Stomach (tissue), 4 donors: ENCODE data around the gene CEP44.

Experiments
- POLR2A ChIP-seq, 4 donors: fragments of 450-650 bp; IDR thresholded peaks; one replicate each; pipeline ENCODE4 v1.6.1; 2016; ENCODE audit warnings: antibody characterized with exemption in 4 of 4, control low read depth in 2 of 4, mild to moderate bottlenecking in 1 of 4, moderate library complexity in 1 of 4
- POLR2AphosphoS5 ChIP-seq, 3 donors: sonication (generic); formaldehyde crosslinking; IDR thresholded peaks; one replicate each; pipeline ENCODE4 v1.6.1; 2016; ENCODE audit warnings: antibody characterized with exemption in 3 of 3
- TF ChIP-seq, protein P1 (sequence below), 7 experiments: fragments of 450-650 bp in 4 of 7; fragments of 200-600 bp in 3 of 7; sonication (generic) in 3 of 7; IDR thresholded peaks; one replicate each; pipeline ENCODE4 v1.5.1; 2016 to 2019; ENCODE audit warnings: antibody characterized with exemption in 7 of 7, control low read depth in 2 of 7, mild to moderate bottlenecking in 1 of 7

- TF ChIP-seq, protein P1, sequence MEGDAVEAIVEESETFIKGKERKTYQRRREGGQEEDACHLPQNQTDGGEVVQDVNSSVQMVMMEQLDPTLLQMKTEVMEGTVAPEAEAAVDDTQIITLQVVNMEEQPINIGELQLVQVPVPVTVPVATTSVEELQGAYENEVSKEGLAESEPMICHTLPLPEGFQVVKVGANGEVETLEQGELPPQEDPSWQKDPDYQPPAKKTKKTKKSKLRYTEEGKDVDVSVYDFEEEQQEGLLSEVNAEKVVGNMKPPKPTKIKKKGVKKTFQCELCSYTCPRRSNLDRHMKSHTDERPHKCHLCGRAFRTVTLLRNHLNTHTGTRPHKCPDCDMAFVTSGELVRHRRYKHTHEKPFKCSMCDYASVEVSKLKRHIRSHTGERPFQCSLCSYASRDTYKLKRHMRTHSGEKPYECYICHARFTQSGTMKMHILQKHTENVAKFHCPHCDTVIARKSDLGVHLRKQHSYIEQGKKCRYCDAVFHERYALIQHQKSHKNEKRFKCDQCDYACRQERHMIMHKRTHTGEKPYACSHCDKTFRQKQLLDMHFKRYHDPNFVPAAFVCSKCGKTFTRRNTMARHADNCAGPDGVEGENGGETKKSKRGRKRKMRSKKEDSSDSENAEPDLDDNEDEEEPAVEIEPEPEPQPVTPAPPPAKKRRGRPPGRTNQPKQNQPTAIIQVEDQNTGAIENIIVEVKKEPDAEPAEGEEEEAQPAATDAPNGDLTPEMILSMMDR (IDR thresholded peaks at IDR 0.05) = no peak
- TF ChIP-seq POLR2A (IDR thresholded peaks at IDR 0.05) = no peak
- TF ChIP-seq POLR2AphosphoS5 (IDR thresholded peaks at IDR 0.05) = no peak
These were observed 95.2 kb downstream of the CEP44 start for GRCh38 chr4:174378951-174379350.
